GF-D8 (cell line): ENCODE measurements around the gene KIRREL3.

ENCODE experiments used
- DNase-seq: peaks from one replicate; lab custom pipeline; 2025; lab: John Stamatoyannopoulos, UW

The KIRREL3 gene

DNA sequence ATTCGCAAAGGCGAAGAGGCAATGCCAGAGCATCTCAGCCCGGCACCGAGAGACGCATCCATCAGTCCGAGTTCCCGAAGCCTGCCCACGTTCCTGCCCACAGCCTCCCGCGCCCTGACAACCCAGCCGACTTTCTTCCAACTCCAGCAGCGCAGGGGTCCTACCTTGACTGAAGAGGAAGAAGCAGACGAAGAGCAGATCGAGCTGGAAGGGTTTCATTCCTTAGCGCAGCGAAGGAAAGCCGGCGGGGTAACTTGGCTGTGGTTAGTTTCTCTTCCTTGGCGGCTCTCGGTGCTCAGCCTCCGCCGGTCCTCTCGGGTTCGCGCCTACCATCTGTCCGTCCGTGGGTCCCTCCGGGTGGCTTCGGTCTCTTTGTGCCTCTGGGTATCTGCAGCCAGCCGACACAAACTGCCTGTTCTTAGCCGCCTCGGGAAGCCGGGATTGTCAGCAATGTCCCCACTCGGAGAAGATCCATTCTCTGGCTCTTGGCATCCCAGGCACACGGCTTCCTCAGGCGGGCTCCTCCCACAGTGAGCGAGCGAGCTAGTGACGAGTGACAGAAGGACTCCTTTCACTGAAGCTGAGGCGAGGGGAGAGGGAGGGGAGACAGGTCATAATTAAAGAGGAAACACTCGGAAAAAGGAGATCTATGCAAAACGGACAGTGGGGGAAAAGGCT, at the start of gene KIRREL3:
Gene KIRREL3, minus strand, starts transcription at position 480 of the 678 bp plus-strand sequence.
- DNase-seq: no peak

DNA sequence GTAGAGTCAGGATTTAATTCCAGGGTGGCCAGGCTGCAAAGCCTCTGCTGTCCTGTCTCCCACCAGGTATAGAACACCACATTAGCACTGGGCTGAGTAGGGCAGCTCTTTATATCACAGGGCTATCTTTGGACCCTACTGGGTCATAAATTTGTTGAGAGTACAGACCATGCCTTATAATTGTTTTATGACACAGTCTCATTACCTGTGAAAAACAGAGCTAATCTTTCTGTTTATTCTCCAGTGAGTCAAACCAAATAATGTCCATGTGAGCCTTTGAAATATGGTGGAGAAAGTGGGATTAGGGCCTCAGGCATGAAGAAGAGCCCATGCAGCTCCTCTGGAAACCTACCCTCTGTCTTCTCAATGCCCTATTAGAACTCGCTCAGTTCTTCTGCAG, 49.6 kb upstream of the KIRREL3 start:
- DNase-seq: no peak

DNA sequence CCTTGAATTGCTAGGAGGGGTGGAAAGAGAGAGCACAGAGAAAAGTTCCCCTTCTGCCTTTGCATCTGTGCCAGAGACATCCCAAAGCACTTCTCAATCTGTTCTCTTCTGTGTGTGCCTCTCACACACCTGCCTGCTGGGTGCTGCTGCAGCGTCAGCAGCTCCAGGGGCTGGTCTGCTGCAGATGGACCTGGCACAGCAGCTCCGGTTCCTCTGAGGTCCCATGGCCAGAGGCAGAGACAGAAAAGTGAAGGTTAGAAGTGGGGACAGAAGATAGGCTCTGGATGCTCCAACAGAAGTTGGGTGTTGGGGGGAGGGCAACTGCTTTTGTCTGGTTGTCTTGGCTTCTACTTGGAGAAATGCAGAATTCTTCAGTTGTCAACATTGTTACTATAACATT, 48.9 kb upstream of the KIRREL3 start:
- DNase-seq: no peak

DNA sequence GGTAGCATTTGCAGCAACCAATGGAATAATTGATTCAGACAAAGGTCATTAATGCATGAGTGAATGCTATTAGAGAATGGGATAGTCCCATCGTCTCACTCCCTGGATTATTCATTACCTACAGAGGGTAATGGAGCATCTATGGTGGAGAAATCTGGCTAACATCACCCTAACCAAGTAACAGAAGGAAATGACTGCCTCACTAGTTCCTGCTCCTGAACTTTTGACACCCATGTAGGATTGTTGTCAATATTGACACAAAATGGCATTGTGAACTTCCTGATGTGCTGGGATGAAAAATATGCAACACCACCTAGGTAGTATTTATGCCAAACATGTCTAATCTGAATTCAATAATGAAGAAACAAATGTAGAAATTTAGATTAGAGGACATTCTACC, 44.0 kb upstream of the KIRREL3 start:
- DNase-seq: no peak

DNA sequence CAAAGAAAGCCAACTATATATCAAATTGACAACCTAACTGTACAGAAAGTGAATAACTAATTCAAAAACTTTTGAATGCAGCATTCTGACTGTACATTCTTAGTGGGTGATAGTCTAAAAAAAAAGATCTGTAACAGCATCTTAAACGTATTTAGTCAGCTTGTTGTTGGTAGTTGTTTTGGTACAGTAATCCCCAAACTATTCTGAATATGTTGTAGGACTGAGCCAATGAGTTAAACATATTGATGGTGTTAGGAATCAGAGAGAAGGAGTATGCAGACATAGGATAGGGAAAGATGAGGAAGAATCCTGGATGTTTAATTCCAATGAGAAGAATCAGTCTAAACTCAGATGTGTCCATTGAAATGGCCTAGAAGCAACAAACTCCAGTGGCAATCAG, 41.9 kb upstream of the KIRREL3 start:
- DNase-seq: no peak

DNA sequence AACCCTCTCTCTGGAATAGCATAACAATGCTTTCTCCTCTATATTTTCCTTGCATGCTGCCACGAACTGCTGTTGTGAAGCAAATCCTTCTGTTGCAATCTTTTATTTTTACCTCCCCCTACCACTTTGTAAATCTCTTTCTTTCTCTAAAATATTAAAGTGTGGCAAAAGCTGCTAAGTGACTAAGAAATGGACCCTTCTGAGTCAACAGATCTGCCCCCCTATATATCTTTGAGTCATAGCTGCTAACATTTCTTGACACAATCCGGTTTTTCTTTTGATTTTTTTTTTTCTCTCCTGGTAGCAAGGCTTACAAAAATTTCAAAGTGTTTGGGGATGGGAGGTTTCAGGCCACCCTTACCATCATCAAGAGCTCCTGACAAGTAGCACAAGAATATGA, 39.0 kb upstream of the KIRREL3 start:
- DNase-seq: no peak

DNA sequence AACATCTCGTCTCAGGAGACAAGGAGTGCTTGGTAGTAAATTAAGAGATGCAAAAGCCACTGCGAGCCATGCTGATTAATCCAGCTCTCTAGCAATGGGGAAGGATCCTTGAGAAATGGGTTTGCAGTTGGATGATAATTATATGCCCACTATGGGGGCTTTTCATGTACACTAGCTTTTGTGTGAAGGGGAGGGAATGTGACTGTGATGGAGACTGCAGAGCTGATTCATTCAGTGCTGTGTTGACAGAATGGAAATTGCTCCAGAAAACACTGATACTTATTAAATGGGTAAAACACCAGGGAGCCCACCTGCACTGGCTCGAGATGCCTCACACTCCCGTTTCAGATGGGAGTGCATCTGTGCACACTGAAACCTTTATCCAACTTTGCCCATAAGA, 37.0 kb upstream of the KIRREL3 start:
- DNase-seq: no peak

DNA sequence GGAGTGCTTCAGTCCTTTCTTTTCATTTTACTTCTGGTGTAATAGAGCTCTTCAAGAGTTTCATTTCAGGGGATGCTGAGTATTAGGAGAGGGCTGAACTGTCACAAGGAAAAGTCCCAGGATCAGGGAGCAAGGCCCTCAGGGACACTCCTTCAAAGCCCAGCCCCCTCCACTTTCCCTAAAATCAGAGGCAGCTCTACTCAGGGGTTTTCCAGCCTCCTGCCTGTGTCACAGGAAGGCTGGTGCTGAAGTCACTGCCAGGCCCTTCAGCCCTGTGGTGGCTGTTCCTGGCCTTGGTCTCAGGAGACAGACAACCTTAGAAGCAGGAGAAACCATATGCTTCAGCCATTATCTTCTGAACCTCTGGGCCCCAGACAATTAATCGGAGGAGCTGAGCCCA, 36.4 kb upstream of the KIRREL3 start:
- no peak for DNase-seq

DNA sequence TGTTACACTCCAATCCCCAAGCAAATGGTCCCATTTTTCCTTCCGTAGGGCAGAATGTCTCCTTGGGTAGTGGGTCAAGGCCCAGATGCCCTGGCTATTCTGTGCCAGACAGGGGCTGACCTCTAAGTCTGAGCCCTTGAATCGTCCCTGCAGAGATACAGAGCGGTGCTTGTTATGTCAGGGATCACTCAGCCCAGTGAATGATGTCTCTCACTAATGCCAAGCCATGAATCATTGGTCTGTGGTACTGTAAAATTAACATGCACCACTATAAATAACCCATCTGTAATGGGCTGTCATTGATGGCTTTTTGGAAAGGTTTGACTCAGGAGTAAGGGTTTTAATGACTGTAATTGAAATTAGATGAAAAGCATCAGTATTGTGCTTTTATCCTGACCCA, 35.3 kb upstream of the KIRREL3 start:
- DNase-seq: no peak

DNA sequence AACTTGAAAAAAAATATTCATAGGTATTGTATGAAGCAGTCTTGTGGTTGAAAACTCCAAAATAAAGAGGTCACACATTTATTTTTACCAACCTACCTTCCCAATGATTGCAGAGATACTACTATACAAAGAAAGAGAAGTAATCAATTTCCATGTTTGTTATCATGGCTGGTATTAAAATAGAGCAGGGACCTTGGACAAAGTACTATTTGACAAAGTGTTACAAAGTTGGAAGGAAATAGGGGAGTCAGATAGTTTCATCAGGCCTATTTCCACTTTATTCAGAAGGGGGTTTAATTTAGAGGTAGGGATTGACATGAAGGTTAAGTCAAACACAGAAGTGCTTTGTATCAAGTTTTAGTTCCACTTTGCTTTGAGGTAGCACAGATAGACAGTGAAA, 34.4 kb upstream of the KIRREL3 start:
- DNase-seq: no peak

DNA sequence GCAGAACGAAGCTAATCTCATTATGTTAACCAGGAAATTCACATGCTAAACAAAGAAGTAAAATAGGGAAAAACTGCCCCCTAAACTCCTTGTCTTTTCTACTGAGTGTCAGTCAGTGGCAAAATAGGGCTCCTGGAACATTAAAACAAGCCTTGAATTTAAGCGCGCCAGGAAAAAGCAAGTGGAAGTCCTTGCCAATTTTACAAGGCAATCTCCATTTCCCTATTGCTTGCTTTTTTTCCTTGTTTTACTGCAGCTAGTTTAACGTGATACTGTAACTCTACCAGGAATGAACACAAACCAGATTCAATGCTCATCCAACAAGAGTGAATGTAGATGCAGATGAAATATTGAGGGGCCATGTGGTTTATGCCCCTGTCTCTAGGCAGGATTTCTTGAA, 28.1 kb upstream of the KIRREL3 start:
- no peak for DNase-seq

DNA sequence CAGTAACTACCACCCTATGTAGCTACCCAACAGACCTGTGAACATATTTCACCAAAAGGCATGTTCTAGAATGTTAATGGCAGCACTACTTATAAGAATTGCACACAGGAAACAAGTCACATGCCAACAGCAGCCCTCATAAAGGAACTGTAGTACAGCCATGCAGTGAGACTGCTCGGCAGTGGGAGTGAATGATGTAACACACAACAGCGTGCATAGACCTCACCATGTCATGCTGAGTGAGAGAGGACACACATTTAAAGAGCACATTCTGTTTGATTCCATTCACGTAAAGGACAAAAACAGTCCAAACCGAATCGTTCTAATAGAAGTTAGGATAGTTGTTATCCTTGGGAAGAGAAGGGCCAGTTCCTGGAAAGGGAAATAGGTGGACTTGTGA, 27.2 kb upstream of the KIRREL3 start:
- no peak for DNase-seq

DNA sequence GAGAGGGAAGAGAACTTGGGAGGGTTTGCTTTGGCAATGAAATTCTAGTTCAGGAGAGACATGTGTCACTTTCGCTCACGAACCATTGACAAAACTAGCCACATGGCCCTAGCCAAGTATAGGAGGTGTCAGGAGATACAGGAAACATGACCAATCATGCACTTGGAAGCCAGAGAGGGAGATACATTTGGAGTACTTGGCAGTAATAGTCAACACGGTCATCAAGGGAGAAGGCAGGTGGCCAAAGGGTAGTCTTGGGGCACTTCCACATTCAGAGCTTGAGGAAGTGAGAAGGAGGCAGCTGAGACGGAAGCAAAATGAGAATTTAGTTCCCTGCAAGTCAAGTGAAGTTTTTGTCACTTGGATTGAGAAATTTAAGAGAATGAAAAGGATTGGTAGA, 26.4 kb upstream of the KIRREL3 start:
- no peak for DNase-seq

DNA sequence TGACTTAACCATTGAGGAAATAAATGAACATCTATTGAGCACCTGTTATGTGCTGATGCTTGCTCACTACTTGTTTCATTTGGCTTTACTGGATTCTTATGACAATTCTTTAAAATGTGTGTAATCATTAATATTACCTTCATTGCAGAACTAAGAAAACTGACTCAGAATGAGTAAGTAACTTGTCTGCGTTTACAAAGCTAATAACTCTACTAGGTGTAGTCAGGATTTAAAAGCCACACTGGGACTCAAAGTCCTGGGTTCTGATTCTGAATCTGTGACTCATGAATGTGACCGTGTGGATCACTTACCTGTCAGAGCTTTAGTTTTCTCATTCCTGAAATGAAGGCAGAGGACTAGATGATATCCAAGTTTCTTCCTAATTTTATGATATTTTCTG, 23.4 kb upstream of the KIRREL3 start:
- DNase-seq: no peak

DNA sequence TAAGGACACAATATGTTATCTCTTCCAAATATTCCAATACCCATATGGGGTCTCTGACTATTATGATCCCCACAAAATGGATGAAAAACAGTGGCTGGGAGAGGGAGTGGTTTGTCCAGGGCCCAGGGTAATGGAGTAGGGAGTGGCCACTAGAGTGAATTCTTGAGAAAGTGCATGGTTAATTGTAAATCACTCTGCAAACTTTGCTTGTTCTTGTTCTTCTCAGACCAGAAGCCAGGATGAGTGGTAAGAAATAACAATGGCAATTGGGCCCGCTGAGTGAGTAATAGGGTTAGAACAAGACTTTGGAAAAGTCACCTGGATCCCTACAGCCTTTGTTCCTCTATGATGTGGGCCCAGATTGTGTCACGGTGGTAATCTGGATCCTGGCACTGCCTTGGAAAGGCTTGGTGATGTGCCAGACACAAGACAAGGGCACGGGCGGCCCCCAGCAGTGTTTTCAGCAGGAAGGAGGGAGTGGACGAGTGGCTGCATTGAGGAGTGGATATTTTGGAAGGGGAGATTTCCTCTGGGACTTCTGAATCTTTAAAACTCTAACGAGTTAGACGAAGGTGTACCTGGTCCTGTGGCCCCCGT, 18.2 kb upstream of the KIRREL3 start:
- DNase-seq: no peak

DNA sequence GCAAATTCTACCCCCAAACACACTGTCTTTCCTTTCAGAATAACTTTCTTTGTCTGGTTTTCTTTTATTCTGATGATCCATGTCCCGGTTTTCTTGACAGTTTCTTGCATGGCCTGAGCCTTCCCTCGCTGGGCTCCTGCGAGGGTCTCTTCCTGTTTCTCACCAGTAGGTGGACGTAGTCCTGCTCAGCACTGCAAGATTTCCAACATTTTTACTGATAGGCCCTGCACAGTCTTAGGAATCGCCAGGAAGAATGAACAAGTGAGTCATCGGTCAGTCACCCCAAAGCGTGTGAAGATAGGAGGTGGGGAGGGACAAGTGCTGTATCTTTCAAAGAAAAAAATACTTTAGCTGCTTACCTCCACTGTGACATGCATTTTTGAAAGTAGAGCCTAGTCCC, 16.9 kb upstream of the KIRREL3 start:
- DNase-seq: no peak

DNA sequence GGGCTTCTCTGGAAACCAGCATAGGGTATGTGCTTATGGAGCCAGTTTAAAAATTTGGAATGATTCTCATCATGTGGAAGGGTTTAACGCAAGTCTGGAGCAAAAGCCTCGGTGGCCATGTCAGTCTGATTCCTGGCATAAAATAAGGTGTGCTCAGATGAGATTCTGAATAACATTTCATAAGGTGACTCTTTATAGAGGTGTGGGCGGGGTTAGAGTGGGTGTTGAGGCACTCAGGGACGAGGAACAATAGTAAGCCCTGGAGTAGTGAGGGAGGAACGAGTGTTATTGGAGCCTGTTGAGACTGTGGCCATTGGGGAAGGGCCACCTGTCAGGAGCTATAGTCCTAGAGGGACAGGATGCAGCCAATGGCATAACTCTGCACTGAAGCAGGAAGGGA, 13.0 kb upstream of the KIRREL3 start:
- no peak for DNase-seq

DNA sequence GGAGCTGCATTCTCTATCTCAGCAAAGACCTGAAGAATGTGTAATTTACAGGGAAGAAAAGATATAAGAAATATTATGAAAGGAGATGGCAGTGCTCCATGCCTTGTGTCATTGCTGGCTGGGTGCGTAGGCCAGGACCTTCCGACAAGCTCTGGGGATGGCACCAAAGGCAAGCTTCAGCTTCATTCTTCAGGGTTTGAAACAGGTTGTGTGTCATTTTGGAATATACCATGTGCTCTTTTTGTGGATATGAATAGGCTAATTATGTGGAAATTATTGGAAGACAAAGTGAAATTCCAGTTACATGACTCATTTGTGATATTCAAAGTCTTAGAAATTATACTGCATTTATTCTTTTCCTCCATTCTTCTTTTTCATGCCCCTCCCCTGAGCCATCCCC, 5.7 kb upstream of the KIRREL3 start:
- DNase-seq: no peak

DNA sequence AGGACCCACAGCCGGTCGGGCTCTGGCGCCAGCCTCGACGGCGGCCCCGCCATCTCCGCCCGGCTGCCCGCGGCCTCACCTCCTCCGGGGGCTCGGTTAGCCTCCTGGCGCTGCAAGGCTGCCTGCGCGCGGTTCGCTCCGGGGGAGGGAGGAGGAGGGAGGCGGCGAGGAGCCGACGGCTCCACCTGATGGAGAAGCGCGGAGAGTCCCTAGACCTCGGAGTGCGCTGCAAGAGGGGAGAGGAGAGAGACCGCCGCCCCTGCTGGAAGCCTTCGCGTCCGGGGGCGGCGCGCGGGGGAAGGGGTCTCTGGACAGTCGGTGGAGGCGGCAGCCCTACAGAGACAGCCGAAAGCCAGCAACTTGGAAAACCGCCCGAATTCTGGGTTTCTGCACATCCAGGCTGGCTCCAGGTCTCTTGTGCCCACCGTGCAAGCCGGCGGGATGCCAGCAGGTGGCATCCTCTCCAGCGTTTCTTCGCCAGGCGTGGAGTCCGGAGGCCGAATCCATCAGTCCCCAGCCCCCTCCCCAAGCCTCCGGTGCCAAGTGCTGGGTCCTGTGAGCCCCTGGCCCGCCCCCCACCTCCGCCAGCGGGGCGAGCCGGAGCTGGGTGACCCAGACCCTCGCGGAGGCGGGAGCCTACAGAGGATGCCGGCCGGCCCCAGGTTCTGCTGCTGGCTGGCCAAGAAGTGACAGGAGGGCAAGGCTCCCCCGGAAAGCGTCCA, 2.9 kb upstream of the KIRREL3 start:
- no peak for DNase-seq

DNA sequence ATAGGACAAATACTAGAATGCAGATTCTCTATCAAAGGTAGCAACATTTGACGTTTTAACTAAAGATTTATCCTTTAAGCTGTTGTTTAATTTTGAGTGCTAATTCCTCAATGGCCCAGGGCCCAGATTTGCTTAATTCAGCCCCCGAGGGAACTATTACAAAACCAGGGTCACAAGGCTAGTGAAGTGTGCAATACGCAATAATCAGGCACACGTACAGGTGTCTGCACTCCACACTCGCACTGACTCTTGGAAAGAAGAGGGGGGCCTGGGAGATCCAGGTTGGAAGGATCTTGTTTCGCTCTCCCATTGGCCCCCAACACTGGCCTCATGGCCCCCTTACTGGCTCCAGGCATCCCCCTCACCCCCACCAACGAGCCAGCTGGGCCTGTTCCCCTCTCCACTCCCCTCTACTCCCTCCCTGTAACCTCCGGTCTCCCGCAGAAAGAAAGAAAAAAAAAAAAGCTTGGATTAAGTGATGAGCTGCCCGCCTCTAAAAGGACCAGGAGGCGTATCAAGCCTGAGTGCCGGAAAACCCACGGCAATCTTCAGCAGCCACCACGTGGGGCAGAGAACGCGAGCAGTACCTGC, 2.2 kb upstream of the KIRREL3 start:
- DNase-seq: no peak

DNA sequence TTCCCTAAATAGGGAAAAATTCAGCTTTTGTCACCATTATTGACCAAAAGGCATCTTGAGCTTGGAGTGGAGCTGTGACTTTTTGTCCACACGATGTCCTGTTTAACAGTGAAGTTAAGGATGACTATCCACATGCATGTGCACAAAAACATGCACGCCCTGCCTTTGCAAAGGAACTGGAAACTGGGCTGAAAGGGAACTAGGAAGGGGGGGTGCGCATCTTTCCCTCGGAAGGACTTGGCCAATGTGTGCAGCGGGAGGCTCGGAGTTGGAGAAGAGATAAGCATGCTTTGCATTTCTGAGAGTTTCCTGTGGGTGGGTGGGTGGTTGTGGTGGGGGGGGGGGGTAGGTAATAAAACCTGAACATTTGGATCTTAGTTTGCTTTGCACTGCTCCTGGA, 411 bp upstream of the KIRREL3 start:
- DNase-seq: no peak

DNA sequence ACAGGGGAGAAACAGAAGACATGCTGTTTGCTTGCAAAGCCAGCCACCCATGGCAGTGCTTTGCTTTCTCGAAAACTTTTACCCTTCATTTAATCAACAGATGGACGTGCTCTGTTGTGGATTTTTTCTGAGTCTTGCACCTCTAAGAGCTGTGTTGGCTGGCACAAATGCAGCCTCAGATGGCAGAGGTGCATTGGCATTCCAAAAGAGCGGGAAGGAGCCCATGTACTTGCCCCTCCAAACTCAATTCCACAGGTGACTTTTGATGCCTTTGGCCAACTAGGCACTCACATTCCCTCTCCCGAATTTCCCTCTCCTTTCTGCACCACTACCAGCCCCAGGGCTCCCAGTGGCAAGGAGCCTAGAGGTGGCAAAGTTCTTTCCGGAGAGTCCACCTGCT, 1.2 kb downstream of the KIRREL3 start:
- no peak for DNase-seq

DNA sequence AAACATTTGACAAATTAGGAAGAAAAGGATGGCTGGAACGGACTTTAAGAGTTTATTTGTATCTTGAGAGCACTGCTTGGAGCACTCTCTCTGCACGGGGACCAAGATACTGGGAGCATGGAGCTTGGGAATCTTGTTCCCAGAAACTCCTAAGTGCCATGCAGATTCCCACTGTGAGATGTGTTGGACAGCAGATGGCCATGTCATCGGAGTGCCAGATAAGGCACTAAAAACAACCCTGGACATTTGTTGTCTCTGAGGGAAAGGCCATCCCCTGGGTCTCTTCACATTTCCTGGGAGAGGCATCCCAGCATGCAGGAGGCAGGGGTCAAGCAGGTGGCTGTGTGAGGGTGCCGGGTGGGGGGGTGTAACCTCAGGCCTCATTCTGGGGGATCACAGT, 2.9 kb downstream of the KIRREL3 start:
- no peak for DNase-seq
